Measurements from ENCODE around the gene SLC2A13.
"Not testable (repeated sequence)": the region's sequence is repeated elsewhere in the genome, so short reads cannot be mapped to it uniquely, and the experiment has no call there.

Gene SLC2A13

GRCh38 chr12:39804898-39805297, 301.0 kb downstream of the SLC2A13 start:
- no peak for DNase-seq (ENCODE audit: low read depth)

- DNase-seq (ENCODE audit: low read depth) = no peak
Observed at GRCh38 chr12:39804479-39804878, 301.4 kb downstream of the SLC2A13 start.

- DNase-seq (ENCODE audit: low read depth) = no peak
Observed at GRCh38 chr12:39803151-39803550, 302.7 kb downstream of the SLC2A13 start.

DNA sequence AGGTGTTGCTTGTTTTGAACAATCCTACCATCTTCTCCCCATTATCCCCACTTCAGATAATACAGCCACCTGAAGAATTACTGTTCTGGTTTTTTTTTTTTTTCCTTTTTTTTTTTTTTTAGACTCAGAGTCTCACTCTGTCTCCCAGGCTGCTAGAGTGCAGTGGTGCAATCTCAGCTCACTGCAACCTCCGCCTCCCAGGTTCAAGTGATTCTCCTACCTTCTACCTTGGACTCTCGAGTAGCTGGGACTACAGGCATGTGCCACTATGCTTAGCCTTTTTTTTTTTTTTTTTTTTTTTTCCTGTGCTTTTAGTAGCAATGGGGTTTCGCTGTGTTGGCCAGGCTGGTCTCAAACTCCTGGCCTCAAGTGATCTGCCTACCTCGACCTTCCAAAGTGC, 306.9 kb downstream of the SLC2A13 start:
- no peak for DNase-seq (ENCODE audit: low read depth)

- no peak for DNase-seq (ENCODE audit: low read depth)
Observed at GRCh38 chr12:39798429-39798828, 307.5 kb downstream of the SLC2A13 start.

DNA sequence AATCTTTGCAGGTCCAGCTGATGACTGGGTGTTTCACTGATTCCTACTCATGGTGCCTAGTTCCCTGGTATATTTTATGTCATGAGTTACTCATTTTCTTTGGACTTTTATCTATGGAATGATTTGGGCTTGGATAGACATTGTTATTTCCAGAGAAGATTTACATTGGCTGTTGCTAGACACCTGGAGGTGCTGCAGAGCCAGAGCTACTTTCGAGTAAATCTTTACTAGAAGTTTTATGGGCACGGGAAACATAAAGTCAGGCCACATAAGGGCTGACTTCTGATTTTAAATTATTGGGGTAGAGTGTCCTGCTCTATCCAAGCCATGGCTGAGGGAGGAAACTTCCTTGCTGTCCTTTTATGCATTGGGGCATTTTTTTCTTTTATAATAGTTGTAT, 310.4 kb downstream of the SLC2A13 start:
- DNase-seq (ENCODE audit: low read depth) = no peak

DNA sequence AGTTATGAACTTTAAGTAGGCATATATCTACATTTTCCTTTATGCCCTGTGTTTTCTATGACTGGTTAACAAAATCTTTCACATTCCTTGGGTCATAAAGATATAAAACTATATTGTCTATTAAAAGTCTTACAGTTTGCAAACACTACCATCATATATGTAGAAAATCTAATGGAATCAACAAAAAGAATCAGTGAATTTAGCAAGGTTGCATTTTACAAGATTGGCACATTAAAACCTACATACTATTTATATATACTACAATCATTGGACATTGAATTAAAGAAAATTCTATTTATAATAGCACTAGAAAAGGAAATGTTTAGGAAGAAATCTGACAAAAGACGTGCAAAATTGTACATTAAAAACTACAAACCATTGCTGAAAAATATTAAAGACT, 312.9 kb downstream of the SLC2A13 start:
- DNase-seq (ENCODE audit: low read depth) = no peak

DNA sequence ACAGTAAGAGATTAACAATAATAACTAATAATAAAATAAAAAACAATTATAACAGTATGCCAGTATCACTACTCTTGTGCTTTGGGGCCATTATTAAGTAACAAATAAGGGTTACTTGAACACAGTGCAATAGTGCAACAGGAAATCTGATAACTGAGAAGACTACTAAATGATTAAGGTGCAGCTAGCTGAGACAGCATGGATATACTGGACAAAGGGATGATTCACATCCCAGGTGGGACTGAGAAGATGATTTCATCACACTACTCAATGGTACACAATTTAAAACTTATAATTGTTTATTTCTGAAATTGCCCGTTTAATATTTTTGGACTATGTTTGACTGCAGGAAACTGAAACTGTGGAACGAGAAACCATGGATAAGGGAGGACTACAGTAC, 317.6 kb downstream of the SLC2A13 start:
- no peak for DNase-seq (ENCODE audit: low read depth)

DNA sequence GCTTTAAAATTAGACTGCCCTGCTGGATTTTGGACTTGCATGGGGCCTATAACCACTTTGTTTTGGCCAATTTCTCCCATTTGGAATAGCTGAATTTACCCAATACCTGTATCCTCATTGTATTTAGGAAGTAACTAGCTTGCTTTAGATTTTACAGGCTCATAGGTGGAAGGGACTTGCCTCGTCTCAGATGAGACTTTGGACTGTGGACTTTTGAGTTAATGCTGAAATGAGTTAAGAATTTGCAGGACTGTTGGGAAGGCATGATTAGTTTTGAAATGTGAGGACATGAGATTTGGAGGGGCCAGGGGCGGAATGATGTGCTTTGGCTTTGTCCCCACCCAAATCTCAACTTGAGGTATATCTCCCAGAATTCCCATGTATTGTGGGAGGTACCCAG, 320.1 kb downstream of the SLC2A13 start:
- DNase-seq (ENCODE audit: low read depth) = not testable (repeated sequence)

DNA sequence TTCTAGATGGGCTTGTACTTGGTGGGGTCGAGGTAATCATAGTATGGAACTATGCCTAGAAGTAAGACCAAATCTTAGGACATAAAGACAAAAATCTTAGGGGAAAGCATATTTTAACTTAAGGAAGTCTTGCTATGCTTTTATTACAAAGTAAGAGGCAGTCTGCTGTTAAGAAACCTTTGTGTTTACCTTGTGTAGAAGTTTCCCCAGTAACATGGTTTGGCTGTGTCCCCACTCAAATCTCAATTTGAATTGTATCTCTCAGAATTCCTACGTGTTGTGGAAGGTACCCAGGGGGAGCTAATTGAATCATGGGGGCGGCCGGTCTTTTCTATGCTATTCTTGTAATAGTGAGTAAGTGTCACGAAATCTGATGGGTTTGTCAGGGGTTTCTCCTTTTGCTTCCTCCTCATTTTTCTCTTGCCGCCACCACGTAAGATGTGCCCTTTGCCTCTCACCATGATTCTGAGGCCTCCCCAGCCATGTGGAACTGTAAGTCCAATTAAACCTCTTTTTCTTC, 323.8 kb downstream of the SLC2A13 start:
- DNase-seq (ENCODE audit: low read depth) = no peak

- DNase-seq (ENCODE audit: low read depth) = no peak
Observed at GRCh38 chr12:39780913-39781446, 324.9 kb downstream of the SLC2A13 start.

GRCh38 chr12:39780411-39780912, 325.4 kb downstream of the SLC2A13 start:
- no peak for DNase-seq (ENCODE audit: low read depth)

DNA sequence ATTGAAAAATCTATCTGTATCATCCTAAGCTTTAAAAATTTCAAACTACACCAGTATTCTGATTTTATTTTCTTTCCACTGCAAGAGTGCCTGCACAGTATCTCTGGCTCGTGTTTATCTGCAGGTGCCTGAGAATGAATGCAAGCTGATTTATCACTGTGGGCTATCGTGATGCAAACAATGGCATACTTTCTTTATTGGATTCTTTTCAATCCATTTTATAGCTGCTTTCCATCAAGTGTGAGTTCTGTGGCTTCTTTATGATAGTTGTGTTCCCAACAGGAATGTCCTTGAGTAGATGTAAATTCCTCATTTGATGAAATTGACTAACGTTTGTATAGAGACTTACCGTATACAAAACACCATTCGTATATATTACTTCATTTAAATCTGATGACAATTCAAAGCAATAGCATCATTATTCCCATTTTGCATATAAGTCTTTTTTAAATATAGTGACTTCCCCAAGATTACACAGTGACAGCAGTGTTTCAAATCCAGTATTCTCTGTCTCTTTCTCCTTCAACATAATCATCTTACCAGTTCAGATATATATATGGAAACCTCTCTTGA, 326.0 kb downstream of the SLC2A13 start:
- DNase-seq (ENCODE audit: low read depth) = no peak

GRCh38 chr12:39777465-39777864, 328.4 kb downstream of the SLC2A13 start:
- no peak for DNase-seq (ENCODE audit: low read depth)

GRCh38 chr12:39773266-39773665, 332.6 kb downstream of the SLC2A13 start:
- DNase-seq (ENCODE audit: low read depth) = no peak

GRCh38 chr12:39772821-39773259, 333.0 kb downstream of the SLC2A13 start:
- no peak for DNase-seq (ENCODE audit: low read depth)

- DNase-seq (ENCODE audit: low read depth) = no peak
Observed at GRCh38 chr12:39771456-39771855, 334.4 kb downstream of the SLC2A13 start.

GRCh38 chr12:39764944-39765560, 340.8 kb downstream of the SLC2A13 start:
- peak; percentile 42 for DNase-seq (ENCODE audit: low read depth)

GRCh38 chr12:39763890-39764169, 342.1 kb downstream of the SLC2A13 start:
- DNase-seq (ENCODE audit: low read depth) = no peak

- no peak for DNase-seq (ENCODE audit: low read depth)
Observed at GRCh38 chr12:39763071-39763889, 342.6 kb downstream of the SLC2A13 start.

DNA sequence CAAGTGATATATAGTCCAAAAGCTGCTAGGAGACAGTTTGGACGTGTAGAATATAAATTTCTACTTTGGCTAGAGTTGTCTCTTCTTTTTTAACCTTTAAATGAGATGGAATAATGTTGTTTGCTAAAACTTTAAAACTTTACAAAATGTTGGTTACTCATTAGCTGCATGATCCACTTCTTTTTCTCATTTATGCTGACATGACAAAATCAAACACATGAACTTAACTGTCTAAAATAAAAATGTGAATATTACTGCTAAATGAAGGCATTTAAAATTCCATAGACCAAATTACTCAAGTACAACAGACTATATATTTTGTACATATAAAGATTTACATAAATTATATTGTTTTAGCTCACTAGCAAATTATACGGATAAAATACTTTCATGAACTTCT, 350.4 kb downstream of the SLC2A13 start:
- DNase-seq (ENCODE audit: low read depth) = no peak

GRCh38 chr12:39752482-39753137, 353.3 kb downstream of the SLC2A13 start:
- no peak for DNase-seq (ENCODE audit: low read depth)

Measured in EH (cell line).